ENCODE data around the gene OR6A2. TPM values are rescaled to one million over a fixed set of nuclear protein-coding genes. Genes with fewer than 3 reads are reported as not detected.

The OR6A2 gene
- total RNA-seq, 1 donor from 2014 or later = not detected

DNA sequence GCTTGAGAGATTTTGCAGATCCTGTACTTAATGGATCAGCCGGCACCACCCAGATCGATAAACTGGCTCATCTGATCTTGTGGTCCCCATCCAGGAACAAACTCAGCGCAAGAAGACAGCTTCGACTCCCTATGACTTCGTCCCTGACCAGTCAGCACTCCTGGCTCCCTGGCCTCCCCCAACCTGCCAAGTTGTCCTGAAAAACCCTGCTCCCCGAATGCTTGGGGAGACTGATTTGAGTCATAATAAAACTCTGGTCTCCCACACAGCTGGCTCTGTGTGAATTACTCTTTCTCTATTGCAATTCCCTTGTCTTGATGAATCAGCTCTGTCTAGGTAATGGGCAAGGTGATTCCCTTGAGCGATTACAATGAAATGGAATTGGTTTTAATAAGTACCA lies 57.2 kb downstream of the OR6A2 start:
- TF ChIP-seq POLR2A (IDR thresholded peaks at IDR 0.05) = no peak
- TF ChIP-seq, protein P1, sequence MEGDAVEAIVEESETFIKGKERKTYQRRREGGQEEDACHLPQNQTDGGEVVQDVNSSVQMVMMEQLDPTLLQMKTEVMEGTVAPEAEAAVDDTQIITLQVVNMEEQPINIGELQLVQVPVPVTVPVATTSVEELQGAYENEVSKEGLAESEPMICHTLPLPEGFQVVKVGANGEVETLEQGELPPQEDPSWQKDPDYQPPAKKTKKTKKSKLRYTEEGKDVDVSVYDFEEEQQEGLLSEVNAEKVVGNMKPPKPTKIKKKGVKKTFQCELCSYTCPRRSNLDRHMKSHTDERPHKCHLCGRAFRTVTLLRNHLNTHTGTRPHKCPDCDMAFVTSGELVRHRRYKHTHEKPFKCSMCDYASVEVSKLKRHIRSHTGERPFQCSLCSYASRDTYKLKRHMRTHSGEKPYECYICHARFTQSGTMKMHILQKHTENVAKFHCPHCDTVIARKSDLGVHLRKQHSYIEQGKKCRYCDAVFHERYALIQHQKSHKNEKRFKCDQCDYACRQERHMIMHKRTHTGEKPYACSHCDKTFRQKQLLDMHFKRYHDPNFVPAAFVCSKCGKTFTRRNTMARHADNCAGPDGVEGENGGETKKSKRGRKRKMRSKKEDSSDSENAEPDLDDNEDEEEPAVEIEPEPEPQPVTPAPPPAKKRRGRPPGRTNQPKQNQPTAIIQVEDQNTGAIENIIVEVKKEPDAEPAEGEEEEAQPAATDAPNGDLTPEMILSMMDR (IDR thresholded peaks at IDR 0.05) = no peak
- TF ChIP-seq POLR2AphosphoS5 (IDR thresholded peaks at IDR 0.05; ENCODE audit: insufficient read depth in 1 of 2, low read depth in 1 of 2) = no peak
- no peak overlapping the region for H3K4me3 ChIP-seq
- H3K36me3 ChIP-seq = no peaks in the 10 kb centered on the region
- DNase-seq (ENCODE audit: extremely low spot score in 2 of 2) = no peak
- H3K27ac ChIP-seq = no peak overlapping the region
- H3K9me3 ChIP-seq = no peaks in the 10 kb centered on the region
- H3K4me1 ChIP-seq = no peaks in the 10 kb centered on the region
- intact Hi-C loops (cut with DNase I) = no loop called here
- no peaks in the 10 kb centered on the region for H3K27me3 ChIP-seq

Other genes starting within 250 kb of the OR6A2 start
- 10.3 TPM for gene RRP8, start 196.1 kb downstream of the OR6A2 start, total RNA-seq
- 149 TPM for gene ILK, start 195.9 kb downstream of the OR6A2 start, total RNA-seq
- gene TAF10, start 187.5 kb downstream of the OR6A2 start, total RNA-seq = 48.1 TPM
- 77.3 TPM for gene TPP1, start 180.3 kb downstream of the OR6A2 start, total RNA-seq
- 28.7 TPM for gene DCHS1, start 143.9 kb downstream of the OR6A2 start, total RNA-seq
- 55.2 TPM for gene MRPL17, start 116.3 kb downstream of the OR6A2 start, total RNA-seq
- gene OR2AG2, start 27.7 kb downstream of the OR6A2 start, total RNA-seq = not detected
- gene OR2AG1, start 16.7 kb downstream of the OR6A2 start, total RNA-seq = not detected
- gene OR10A5, start 46.0 kb upstream of the OR6A2 start, total RNA-seq = not detected
- gene OR10A2, start 63.4 kb upstream of the OR6A2 start, total RNA-seq = not detected
- gene OR10A4, start 76.9 kb upstream of the OR6A2 start, total RNA-seq = not detected
- not detected for gene OR2D2, start 92.8 kb upstream of the OR6A2 start, total RNA-seq
- gene OR2D3, start 121.3 kb upstream of the OR6A2 start, total RNA-seq = not detected
- gene ZNF215, start 126.7 kb upstream of the OR6A2 start, total RNA-seq = 2.0 TPM
- gene ZNF214, start 220.7 kb upstream of the OR6A2 start, total RNA-seq = 3.9 TPM
- not detected for gene NLRP14, start 220.8 kb upstream of the OR6A2 start, total RNA-seq

Data from vagina (tissue), 2 donors.